BE2C (cell line): ENCODE results near the gene ALDOA.

Source experiments
- DNase-seq: peaks from one replicate; pipeline ENCODE4 v3.0.0-alpha.2; 2020
- H3K27me3 ChIP-seq: fragments of 250-450 bp; sonication (Bioruptor Pico); 2 replicates; pipeline ENCODE4 v1.5.1; 2020; ENCODE audit warnings: mild to moderate bottlenecking
- H3K36me3 ChIP-seq: fragments of 250-450 bp; sonication (Bioruptor Pico); 2 replicates; pipeline ENCODE4 v1.5.1; 2020; ENCODE audit warnings: mild to moderate bottlenecking
- H3K4me1 ChIP-seq: fragments of 250-450 bp; sonication (Bioruptor Pico); 2 replicates; pipeline ENCODE4 v1.5.1; 2020
- H3K4me3 ChIP-seq: 2 replicates; pipeline ENCODE4 v1.5.1; 2011; ENCODE audit warnings: low read depth, low read length
- H3K9me3 ChIP-seq: fragments of 250-450 bp; sonication (Bioruptor Pico); 2 replicates; pipeline ENCODE4 v1.5.1; 2020
- TF ChIP-seq, protein P1 (sequence below): IDR thresholded peaks from 2 replicates; pipeline ENCODE4 v1.5.1; 2012; ENCODE audit warnings: mild to moderate bottlenecking, low read depth, low read length

The ALDOA gene

DNA sequence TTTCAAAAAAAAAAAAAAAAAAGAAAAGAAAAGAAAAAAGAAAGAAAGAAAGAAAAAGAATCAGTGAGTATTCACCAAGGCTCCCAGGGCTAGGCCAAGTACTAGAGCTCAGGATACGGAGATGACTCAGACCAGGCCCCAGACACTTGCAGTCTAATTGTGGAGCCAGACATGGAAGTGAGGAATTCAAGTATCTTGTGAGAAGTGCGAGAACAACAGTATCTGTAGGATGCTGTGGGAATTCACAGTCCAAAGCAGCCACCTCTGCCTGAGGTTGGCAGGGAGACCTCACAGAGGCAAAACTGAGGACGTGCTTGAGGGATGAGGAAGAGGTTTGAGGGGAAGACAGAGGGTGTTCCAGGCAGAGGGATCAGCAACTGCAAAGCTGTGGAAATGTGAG lies 14.0 kb upstream of the ALDOA start:
- TF ChIP-seq, protein P1, sequence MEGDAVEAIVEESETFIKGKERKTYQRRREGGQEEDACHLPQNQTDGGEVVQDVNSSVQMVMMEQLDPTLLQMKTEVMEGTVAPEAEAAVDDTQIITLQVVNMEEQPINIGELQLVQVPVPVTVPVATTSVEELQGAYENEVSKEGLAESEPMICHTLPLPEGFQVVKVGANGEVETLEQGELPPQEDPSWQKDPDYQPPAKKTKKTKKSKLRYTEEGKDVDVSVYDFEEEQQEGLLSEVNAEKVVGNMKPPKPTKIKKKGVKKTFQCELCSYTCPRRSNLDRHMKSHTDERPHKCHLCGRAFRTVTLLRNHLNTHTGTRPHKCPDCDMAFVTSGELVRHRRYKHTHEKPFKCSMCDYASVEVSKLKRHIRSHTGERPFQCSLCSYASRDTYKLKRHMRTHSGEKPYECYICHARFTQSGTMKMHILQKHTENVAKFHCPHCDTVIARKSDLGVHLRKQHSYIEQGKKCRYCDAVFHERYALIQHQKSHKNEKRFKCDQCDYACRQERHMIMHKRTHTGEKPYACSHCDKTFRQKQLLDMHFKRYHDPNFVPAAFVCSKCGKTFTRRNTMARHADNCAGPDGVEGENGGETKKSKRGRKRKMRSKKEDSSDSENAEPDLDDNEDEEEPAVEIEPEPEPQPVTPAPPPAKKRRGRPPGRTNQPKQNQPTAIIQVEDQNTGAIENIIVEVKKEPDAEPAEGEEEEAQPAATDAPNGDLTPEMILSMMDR, result no peak
- no peaks in the 10 kb centered on the region for H3K36me3 ChIP-seq
- no peak overlapping the region for H3K4me3 ChIP-seq
- DNase-seq, result no peak
- no peaks in the 10 kb centered on the region for H3K9me3 ChIP-seq
- H3K4me1 ChIP-seq, result peaks cover 7% of the 10 kb centered on the region
- no peaks in the 10 kb centered on the region for H3K27me3 ChIP-seq

DNA sequence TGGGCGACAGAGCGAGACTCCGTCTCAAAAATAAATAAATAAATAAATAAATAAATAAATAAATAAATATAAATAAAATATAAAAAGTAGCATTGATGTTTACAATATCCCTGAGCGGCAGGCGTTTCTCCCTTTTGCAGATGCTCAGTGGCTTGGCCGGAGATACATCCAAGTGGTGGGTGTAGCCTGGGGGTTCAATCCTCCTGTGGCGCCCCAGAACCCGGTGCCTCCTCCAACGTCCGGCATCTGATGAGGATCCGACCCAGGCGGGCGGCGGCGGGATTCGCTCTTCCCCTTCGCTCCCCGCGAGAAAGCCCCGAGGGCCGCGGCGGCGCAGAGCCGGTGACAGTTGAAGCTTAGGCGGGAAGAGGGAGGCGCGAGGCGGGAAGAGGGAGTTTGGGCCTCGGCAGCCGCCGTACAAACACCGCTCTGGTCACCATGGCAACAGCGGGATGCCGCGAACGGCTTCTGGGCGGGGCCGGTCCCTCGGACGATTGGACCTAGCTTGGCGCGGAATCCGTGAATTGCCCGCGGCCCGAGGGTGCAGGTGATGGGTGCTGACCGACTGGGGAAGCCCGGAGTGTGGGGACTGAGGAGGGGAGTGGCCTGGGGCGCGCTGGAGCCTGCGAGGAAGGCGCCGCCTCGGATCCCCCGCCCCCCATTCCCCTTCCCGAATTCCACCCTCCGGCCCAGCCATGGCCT lies 12.7 kb upstream of the ALDOA start:
- no peaks in the 10 kb centered on the region for H3K27me3 ChIP-seq
- TF ChIP-seq, protein P1, result no peak
- peak overlapping the region; percentile 75 for H3K4me3 ChIP-seq
- H3K9me3 ChIP-seq, result no peaks in the 10 kb centered on the region
- no peaks in the 10 kb centered on the region for H3K36me3 ChIP-seq
- DNase-seq, result peak; percentile 93
- H3K4me1 ChIP-seq, result peaks cover 7% of the 10 kb centered on the region

DNA sequence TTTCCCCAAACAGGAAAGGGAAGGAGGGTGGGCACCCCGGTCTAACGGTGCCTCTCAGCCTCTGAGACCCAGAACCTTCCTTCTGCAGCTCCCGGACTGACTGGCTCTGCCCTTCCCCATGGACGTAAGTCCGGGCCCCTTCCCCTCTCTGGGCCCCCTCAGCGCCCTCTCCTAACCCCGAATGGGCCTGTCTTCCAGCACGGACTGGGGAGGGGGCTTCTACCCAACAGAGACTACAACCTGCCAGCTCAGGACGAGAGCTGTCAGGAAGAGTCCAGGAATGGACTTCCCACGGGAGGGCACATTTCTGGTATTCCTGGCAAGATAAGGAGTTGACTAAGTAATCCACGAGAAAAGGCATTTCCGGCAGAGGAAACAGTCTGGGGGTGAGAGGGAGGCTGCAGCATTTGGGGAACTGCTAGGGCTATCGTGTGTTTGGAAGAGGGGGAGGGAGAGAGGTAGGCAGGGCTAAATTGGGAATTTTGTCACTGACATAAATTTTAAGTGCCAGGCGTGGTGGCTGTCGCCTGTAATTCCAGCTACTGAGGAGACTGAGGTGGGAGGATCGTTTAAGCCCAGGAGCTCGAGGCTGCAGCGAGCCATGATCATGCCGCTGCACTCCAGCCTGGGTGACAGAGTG lies 12.1 kb upstream of the ALDOA start:
- H3K36me3 ChIP-seq, result no peaks in the 10 kb centered on the region
- H3K9me3 ChIP-seq, result no peaks in the 10 kb centered on the region
- H3K4me3 ChIP-seq, result peak overlapping the region; percentile 75
- TF ChIP-seq, protein P1, result no peak
- H3K27me3 ChIP-seq, result no peaks in the 10 kb centered on the region
- DNase-seq, result no peak
- H3K4me1 ChIP-seq, result peaks cover 7% of the 10 kb centered on the region

DNA sequence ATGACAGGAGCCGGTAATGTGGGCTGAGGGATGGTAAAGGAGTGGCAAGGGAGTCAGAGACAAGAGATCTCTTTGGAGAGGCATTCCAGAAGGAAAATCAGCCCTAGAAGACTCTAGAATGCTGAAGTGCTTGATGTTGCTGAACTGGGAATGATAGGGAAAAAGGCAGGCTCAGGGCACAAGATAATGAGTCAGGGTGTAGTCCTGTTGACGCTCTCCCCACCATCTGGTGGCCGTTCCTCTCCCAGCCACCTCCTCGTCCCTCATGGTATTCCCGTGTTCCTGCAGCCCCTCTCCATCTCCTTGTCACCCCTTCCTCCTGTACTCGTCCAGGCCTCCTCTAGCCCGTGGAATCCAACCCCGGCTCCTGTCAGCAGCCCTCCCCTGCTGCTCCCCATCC lies 11.1 kb upstream of the ALDOA start:
- TF ChIP-seq, protein P1, result no peak
- Histone ChIP-seq H3K4me1 (no peaks in the 10 kb centered on the region; the same call in 1 of the 2 replicates), H3K27me3 (no peaks in the 10 kb centered on the region), H3K4me3 (no peak overlapping the region), H3K9me3 (no peaks in the 10 kb centered on the region), H3K36me3 (no peaks in the 10 kb centered on the region)
- no peak for DNase-seq

DNA sequence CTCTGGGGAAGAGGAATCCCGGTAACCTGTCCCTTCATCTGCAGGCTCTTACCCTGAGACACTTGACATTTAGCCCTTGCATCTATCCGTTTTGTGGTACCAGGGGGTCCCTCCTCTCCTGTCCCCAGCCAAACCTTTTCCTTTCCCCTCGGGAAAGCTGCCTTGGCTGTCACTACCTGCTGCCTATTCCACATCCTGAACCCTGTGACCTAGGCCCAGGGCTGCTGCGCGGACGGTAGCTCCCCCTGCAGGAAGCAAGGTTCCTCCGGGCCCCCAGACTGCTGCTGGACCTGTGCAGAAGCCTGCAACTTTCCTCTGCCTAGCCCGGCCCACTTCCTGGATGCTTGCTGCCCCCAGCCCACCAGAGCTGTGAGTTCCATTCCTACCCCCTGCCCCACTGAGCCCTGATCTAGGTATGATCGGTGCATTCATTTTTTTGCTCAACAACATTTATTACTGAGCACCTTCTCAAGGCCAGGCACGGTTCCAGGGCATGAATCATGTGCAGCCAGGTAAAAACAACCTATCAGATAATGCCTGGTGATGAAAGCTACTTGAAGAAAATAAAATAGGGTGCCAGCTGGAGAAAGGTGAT lies 10.5 kb upstream of the ALDOA start:
- peak; percentile 52 for DNase-seq

More for the DNA sequence above, 10.5 kb upstream of the ALDOA start:
- Histone ChIP-seq H3K4me1 (peaks cover 3% of the 10 kb centered on the region; the same call in 1 of the 2 replicates), H3K9me3 (no peaks in the 10 kb centered on the region), H3K27me3 (no peaks in the 10 kb centered on the region), H3K36me3 (no peaks in the 10 kb centered on the region), H3K4me3 (no peak overlapping the region)
- TF ChIP-seq, protein P1, result peak; percentile 65
